OCI-LY7 (cell line): ENCODE data around the gene ROBO1. TPM values are rescaled to one million over a fixed set of nuclear protein-coding genes. Genes with fewer than 3 reads are reported as not detected.
"Not testable (repeated sequence)": the region's sequence is repeated elsewhere in the genome, so short reads cannot be mapped to it uniquely, and the experiment has no call there.

ENCODE experiments used
- BruUV-seq: library from RNA; stranded (reverse); fragments of 400-500 nt; replicated peaks from 2 replicates; lab custom pipeline; 2021; lab: Mats Ljungman, UMichigan
- CTCF ChIA-PET: fragments of 300-600 bp; sonication (Branson Sonifier 250); formaldehyde crosslinking; loops from one replicate; lab custom pipeline; 2022; ENCODE audit warnings: antibody characterized with exemption; ENCODE audit not compliant: unreplicated experiment; lab: Charles Lee
- POLR2A ChIA-PET: fragments of 300-600 bp; sonication (Branson Sonifier 250); formaldehyde crosslinking; loops from one replicate; lab custom pipeline; 2022; ENCODE audit warnings: antibody characterized with exemption; lab: Charles Lee
- DNase-seq: peaks from one replicate; pipeline ENCODE4 v3.0.0-alpha.2; 2015; ENCODE audit warnings: low spot score
- H2AFZ ChIP-seq: fragments of 200-600 bp; sonication (generic), shearing (Covaris generic); 2 replicates; pipeline ENCODE4 v1.6.1; 2014; ENCODE audit warnings: mild to moderate bottlenecking, antibody characterized with exemption, low read length, moderate library complexity
- H3K27ac ChIP-seq: fragments of 200-600 bp; sonication (generic); 2 replicates; pipeline ENCODE4 v1.5.1; 2014; ENCODE audit warnings: mixed run types, low read depth, mild to moderate bottlenecking, moderate library complexity, low read length, inconsistent platforms; ENCODE audit not compliant: poor library complexity, severe bottlenecking
- H3K36me3 ChIP-seq: fragments of 200-600 bp; sonication (generic); 2 replicates; pipeline ENCODE4 v1.6.1; 2014; ENCODE audit warnings: mild to moderate bottlenecking, antibody characterized with exemption, low read length, moderate library complexity, mixed read lengths; ENCODE audit not compliant: insufficient read depth
- H3K4me1 ChIP-seq: fragments of 200-600 bp; sonication (generic); 2 replicates; pipeline ENCODE4 v1.5.1; 2014; ENCODE audit warnings: mild to moderate bottlenecking, low read length; ENCODE audit not compliant: insufficient read depth, poor library complexity, severe bottlenecking
- H3K4me2 ChIP-seq: fragments of 200-600 bp; sonication (generic); 2 replicates; pipeline ENCODE4 v1.6.1; 2014; ENCODE audit warnings: mild to moderate bottlenecking, low read length
- H3K4me3 ChIP-seq: fragments of 200-600 bp; sonication (generic); 2 replicates; pipeline ENCODE4 v1.5.1; 2014; ENCODE audit warnings: mild to moderate bottlenecking, low read depth, low read length; ENCODE audit not compliant: poor library complexity, severe bottlenecking
- H3K79me2 ChIP-seq: fragments of 200-600 bp; sonication (generic); 2 replicates; pipeline ENCODE4 v1.6.1; 2016; ENCODE audit warnings: low read depth, mild to moderate bottlenecking, low read length, moderate library complexity, mixed read lengths; ENCODE audit not compliant: insufficient read depth
- H3K9me2 ChIP-seq: fragments of 200-600 bp; sonication (generic); 2 replicates; pipeline ENCODE4 v1.6.1; 2016; ENCODE audit warnings: mild to moderate bottlenecking, low read length, mixed read lengths; ENCODE audit not compliant: insufficient read depth
- H3K9me3 ChIP-seq: fragments of 200-600 bp; sonication (generic); 2 replicates; pipeline ENCODE4 v1.6.1; 2014; ENCODE audit warnings: mild to moderate bottlenecking, mixed run types, low read length, mixed read lengths
- H4K20me1 ChIP-seq: fragments of 200-600 bp; sonication (generic); 2 replicates; pipeline ENCODE4 v1.6.1; 2014; ENCODE audit warnings: mild to moderate bottlenecking, antibody characterized with exemption, low read length, moderate library complexity, mixed read lengths; ENCODE audit not compliant: insufficient read depth
- CTCF ChIP-seq: fragments of 200-600 bp; sonication (generic); conservative IDR thresholded peaks from 2 replicates; pipeline ENCODE4 v1.5.1; 2014; ENCODE audit warnings: mild to moderate bottlenecking, antibody characterized with exemption, low read length, moderate library complexity, mixed read lengths
- EZH2phosphoT487 ChIP-seq: fragments of 200-600 bp; sonication (generic); IDR thresholded peaks from 2 replicates; pipeline ENCODE4 v1.6.1; 2018; ENCODE audit warnings: low read depth, borderline replicate concordance, mild to moderate bottlenecking, mixed run types, antibody characterized with exemption, low read length, moderate library complexity, mixed read lengths
- intact Hi-C: fragments of 100-400 bp; cut with micrococcal nuclease; formaldehyde crosslinking; loops from one replicate; pipeline ENCODE4 v1.10.0; 2022; ENCODE audit not compliant: unreplicated experiment
- total RNA-seq, 2 experiments: library from RNA; depleted of rRNA in 1 of 2; stranded (reverse); fragments of >200 nt in 1 of 2; shearing (Covaris generic) in 1 of 2; gene quantifications; 2 replicates each; pipeline ENCODE4 v1.2.3, GENCODE V29; 2014 to 2022

The ROBO1 gene
- total RNA-seq, 2 experiments from 2014 or later: not detected

GRCh38 chr3:78689378-78689777 lies 1078.4 kb downstream of the ROBO1 start:
- intact Hi-C loops: no loop called here
- Histone ChIP-seq H3K27ac (no peak overlapping the region), H3K4me2 (no peak overlapping the region), H2AFZ (no peak overlapping the region), H4K20me1 (no peaks in the 10 kb centered on the region), H3K4me1 (no peaks in the 10 kb centered on the region), H3K4me3 (no peak overlapping the region), H3K9me3 (no peaks in the 10 kb centered on the region), H3K79me2 (no peaks in the 10 kb centered on the region), H3K36me3 (no peaks in the 10 kb centered on the region), H3K9me2 (no peaks in the 10 kb centered on the region)
- DNase-seq: no peak
- POLR2A ChIA-PET: interaction anchor here (0.8 to 1.2 kb wide), 2 partner anchors 18 to 305 kb away, joined by 3 read pairs; no protein-coding TSS in a partner anchor
- no peak for TF ChIP-seq CTCF
- no peak for TF ChIP-seq EZH2phosphoT487
- CTCF ChIA-PET: no interaction called here
- BruUV-seq: no TSS peak

DNA sequence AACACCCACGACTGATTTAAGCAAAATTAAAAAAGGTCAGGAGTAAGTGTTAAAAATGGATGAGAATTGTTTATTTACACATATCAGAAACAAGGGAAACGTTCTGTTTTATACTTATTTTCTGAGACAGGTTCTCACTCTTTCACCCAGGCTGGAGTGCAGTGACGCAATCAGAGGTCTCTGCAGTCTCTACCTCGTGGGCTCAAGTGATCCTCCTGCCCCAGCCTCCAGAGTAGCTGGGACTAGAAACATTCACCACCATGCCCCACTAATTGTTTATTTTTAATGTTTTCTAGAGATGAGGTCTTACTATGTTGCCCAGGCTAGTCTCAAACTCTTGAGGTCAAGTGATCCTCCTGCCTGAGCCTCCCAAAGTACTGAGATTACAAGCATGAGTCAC lies 1080.3 kb downstream of the ROBO1 start:
- ChIA-PET POLR2A (interaction anchor here (0.9 kb wide), 1 partner anchor 12 kb away, joined by 4 read pairs; no protein-coding TSS in a partner anchor), CTCF (no interaction called here)
- H3K36me3 ChIP-seq: no peaks in the 10 kb centered on the region
- no peaks in the 10 kb centered on the region for H4K20me1 ChIP-seq
- TF ChIP-seq CTCF (no peak), EZH2phosphoT487 (no peak)
- H3K9me3 ChIP-seq: no peaks in the 10 kb centered on the region
- no TSS peak for BruUV-seq
- no peak overlapping the region for H3K4me3 ChIP-seq
- H3K4me2 ChIP-seq: no peak overlapping the region
- no peaks in the 10 kb centered on the region for H3K4me1 ChIP-seq
- intact Hi-C loops: no loop called here
- H2AFZ ChIP-seq: no peak overlapping the region
- no peaks in the 10 kb centered on the region for H3K79me2 ChIP-seq
- no peaks in the 10 kb centered on the region for H3K9me2 ChIP-seq
- no peak for DNase-seq
- no peak overlapping the region for H3K27ac ChIP-seq

- H3K9me2 ChIP-seq: no peaks in the 10 kb centered on the region
- no peak overlapping the region for H3K27ac ChIP-seq
- no peaks in the 10 kb centered on the region for H3K9me3 ChIP-seq
- H4K20me1 ChIP-seq: no peaks in the 10 kb centered on the region
- DNase-seq: no peak
- no peaks in the 10 kb centered on the region for H3K4me1 ChIP-seq
- H3K36me3 ChIP-seq: no peaks in the 10 kb centered on the region
- no peak overlapping the region for H3K4me3 ChIP-seq
- no peak overlapping the region for H2AFZ ChIP-seq
- BruUV-seq: no TSS peak
- no peak overlapping the region for H3K4me2 ChIP-seq
- intact Hi-C loops: no loop called here
- H3K79me2 ChIP-seq: no peaks in the 10 kb centered on the region
- TF ChIP-seq CTCF: no peak
- TF ChIP-seq EZH2phosphoT487: no peak
- ChIA-PET CTCF (no interaction called here), POLR2A (no interaction called here)
Measured at GRCh38 chr3:78683284-78683683, 1084.5 kb downstream of the ROBO1 start.

- H4K20me1 ChIP-seq, BruUV-seq, POLR2A ChIA-PET, H3K9me2 ChIP-seq, H2AFZ ChIP-seq, intact Hi-C loops, H3K27ac ChIP-seq, H3K4me3 ChIP-seq, H3K4me2 ChIP-seq, H3K36me3 ChIP-seq, DNase-seq, H3K4me1 ChIP-seq, H3K79me2 ChIP-seq, CTCF ChIA-PET, H3K9me3 ChIP-seq: not testable (repeated sequence)
Measured at GRCh38 chr3:78675119-78675805, 1092.5 kb downstream of the ROBO1 start.
